Fibroblast of lung (primary cell): ENCODE measurements around the gene TNMD. TPM values are rescaled to one million over a fixed set of nuclear protein-coding genes. Genes with fewer than 3 reads are reported as not detected.
"Not testable (repeated sequence)": the region's sequence is repeated elsewhere in the genome, so short reads cannot be mapped to it uniquely, and the experiment has no call there.

Source experiments
- DNase-seq, 2 donors: peaks; one replicate each; pipeline versions ENCODE4 v3.0.0 to v3.0.0-alpha.2; 2010; ENCODE audit warnings: low read depth in 2 of 2
- H2AFZ ChIP-seq: 2 replicates; pipeline ENCODE4 v1.5.1; 2012; ENCODE audit warnings: low read length, control low read depth, inconsistent platforms
- H3K27ac ChIP-seq: 2 replicates; pipeline ENCODE4 v1.5.1; 2011; ENCODE audit warnings: low read length, control low read depth; ENCODE audit not compliant: insufficient read depth
- H3K27me3 ChIP-seq: 2 replicates; pipeline ENCODE4 v1.5.1; 2011; ENCODE audit warnings: mild to moderate bottlenecking, low read length; ENCODE audit not compliant: control insufficient read depth, insufficient read depth
- H3K36me3 ChIP-seq: 2 replicates; pipeline ENCODE4 v1.5.1; 2011; ENCODE audit warnings: low read length; ENCODE audit not compliant: control insufficient read depth, insufficient read depth
- H3K4me1 ChIP-seq: 2 replicates; pipeline ENCODE4 v1.5.1; 2011; ENCODE audit warnings: low read length; ENCODE audit not compliant: control insufficient read depth, insufficient read depth; ENCODE audit errors: extremely low read depth
- H3K4me2 ChIP-seq: 2 replicates; pipeline ENCODE4 v1.5.1; 2011; ENCODE audit warnings: low read length, control low read depth; ENCODE audit not compliant: insufficient read depth; ENCODE audit errors: extremely low read depth
- H3K4me3 ChIP-seq, 4 experiments: fragments of 200-600 bp in 1 of 4; sonication (generic) in 1 of 4; replicated peaks in 1 of 4; 2 replicates each; pipeline ENCODE4 v1.5.1; 2011 to 2016; ENCODE audit warnings: low read length in 4 of 4, low read depth in 3 of 4, mild to moderate bottlenecking in 3 of 4, control low read depth in 2 of 4, inconsistent platforms in 1 of 4, mixed read lengths in 1 of 4; ENCODE audit not compliant: insufficient read depth in 1 of 4; ENCODE audit errors: control extremely low read depth in 1 of 4
- H3K79me2 ChIP-seq: 2 replicates; pipeline ENCODE4 v1.5.1; 2012; ENCODE audit warnings: mild to moderate bottlenecking, low read length, inconsistent platforms; ENCODE audit not compliant: control insufficient read depth, insufficient read depth
- H3K9ac ChIP-seq: 2 replicates; pipeline ENCODE4 v1.5.1; 2011; ENCODE audit warnings: mild to moderate bottlenecking, low read length, control low read depth; ENCODE audit not compliant: insufficient read depth
- H3K9me3 ChIP-seq: 2 replicates; pipeline ENCODE4 v1.5.1; 2012; ENCODE audit warnings: low read depth, low read length; ENCODE audit not compliant: control insufficient read depth, insufficient read depth
- H4K20me1 ChIP-seq: 2 replicates; pipeline ENCODE4 v1.5.1; 2011; ENCODE audit warnings: low read length; ENCODE audit not compliant: control insufficient read depth, insufficient read depth; ENCODE audit errors: extremely low read depth
- EZH2 ChIP-seq: IDR thresholded peaks from 2 replicates; pipeline ENCODE4 v1.5.1; 2012; ENCODE audit warnings: low read length, control low read depth, mild to moderate bottlenecking; ENCODE audit errors: missing control alignments
- polyA minus RNA-seq: library from RNA; depleted of rRNA, polyadenylated mRNA; stranded (reverse); fragments of >200 nt; gene quantifications from 2 replicates; pipeline ENCODE4 v1.2.3, GENCODE V29; 2011; ENCODE audit warnings: low replicate concordance
- polyA plus RNA-seq, 2 donors: library from polyadenylated mRNA; depleted of rRNA in 1 of 2; stranded (reverse) in 1 of 2; unstranded in 1 of 2; fragments of >200 nt; gene quantifications; 2 replicates each; pipeline ENCODE4 v1.2.1, GENCODE V29; 2011 to 2012; ENCODE audit warnings: missing spikeins in 1 of 2
- total RNA-seq: library from RNA; depleted of rRNA; stranded (reverse); fragments of >200 nt; gene quantifications from 2 replicates; pipeline ENCODE4 v1.2.1, GENCODE V29; 2014
- TF ChIP-seq, protein P1 (sequence below), 2 donors: IDR thresholded peaks in 1 of 2; conservative IDR thresholded peaks in 1 of 2; 1 replicate in 1 of 2; 2 replicates in 1 of 2; pipeline ENCODE4 v1.5.1; 2011 to 2012; ENCODE audit warnings: low read length in 2 of 2, control low read depth in 1 of 2, inconsistent platforms in 1 of 2, low read depth in 1 of 2, mild to moderate bottlenecking in 1 of 2

TNMD gene
- not detected in 2 replicates for total RNA-seq
- not detected in 2 replicates for polyA plus RNA-seq
- polyA plus RNA-seq (2012), result not detected in 2 replicates
- not detected in 2 replicates for polyA minus RNA-seq

- Histone ChIP-seq H3K4me2 (no peak within 1 kb of the TSS), H4K20me1 (no peaks in the 10 kb centered on the region), H3K27ac (no peak within 1 kb of the TSS), H3K4me3 (no peak within 1 kb of the TSS), H3K79me2 (no peaks in the 10 kb centered on the region), H3K9me3 (no peaks in the 10 kb centered on the region), H3K9ac (no peak within 1 kb of the TSS), H3K27me3 (no peaks in the 10 kb centered on the region), H3K36me3 (no peaks in the 10 kb centered on the region), H3K4me1 (no peaks in the 10 kb centered on the region), H2AFZ (no peak within 1 kb of the TSS)
- TF ChIP-seq EZH2, result no peak
- TF ChIP-seq, protein P1, sequence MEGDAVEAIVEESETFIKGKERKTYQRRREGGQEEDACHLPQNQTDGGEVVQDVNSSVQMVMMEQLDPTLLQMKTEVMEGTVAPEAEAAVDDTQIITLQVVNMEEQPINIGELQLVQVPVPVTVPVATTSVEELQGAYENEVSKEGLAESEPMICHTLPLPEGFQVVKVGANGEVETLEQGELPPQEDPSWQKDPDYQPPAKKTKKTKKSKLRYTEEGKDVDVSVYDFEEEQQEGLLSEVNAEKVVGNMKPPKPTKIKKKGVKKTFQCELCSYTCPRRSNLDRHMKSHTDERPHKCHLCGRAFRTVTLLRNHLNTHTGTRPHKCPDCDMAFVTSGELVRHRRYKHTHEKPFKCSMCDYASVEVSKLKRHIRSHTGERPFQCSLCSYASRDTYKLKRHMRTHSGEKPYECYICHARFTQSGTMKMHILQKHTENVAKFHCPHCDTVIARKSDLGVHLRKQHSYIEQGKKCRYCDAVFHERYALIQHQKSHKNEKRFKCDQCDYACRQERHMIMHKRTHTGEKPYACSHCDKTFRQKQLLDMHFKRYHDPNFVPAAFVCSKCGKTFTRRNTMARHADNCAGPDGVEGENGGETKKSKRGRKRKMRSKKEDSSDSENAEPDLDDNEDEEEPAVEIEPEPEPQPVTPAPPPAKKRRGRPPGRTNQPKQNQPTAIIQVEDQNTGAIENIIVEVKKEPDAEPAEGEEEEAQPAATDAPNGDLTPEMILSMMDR (conservative IDR thresholded peaks at IDR 0.05 in 1 of 2, IDR thresholded peaks at IDR 0.05 in 1 of 2; ENCODE audit: low read depth in 1 of 2, low read length in 2 of 2), result no peak
- no peak for DNase-seq
Measured at GRCh38 chrX:100584611-100585010, at the start of gene TNMD. TNMD (plus strand) TSS chrX:100584936; CDS start chrX:100585019, 83 bp downstream.

DNA sequence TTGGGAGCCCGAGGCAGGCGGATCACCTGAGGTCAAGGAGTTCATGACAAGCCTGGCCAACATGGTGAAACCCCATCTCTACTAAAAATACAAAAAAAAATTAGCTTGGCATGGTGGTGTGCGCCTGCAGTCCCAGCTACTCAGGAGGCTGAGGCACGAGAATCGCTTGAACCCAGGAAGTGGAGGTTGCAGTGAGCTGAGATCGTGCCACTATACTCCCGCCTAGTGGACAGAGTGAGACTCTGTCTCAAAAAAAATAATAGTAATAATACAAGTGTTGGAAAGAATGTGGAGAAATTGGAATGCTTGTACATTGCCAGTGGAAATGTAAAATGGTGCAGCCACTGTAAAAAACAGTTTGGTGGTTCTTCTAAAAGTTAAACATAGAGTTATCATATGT is 19.2 kb upstream of the TNMD start:
- not testable (repeated sequence) for H3K9me3 ChIP-seq, H3K4me2 ChIP-seq, H3K4me3 ChIP-seq, H3K9ac ChIP-seq, H4K20me1 ChIP-seq, H3K27ac ChIP-seq, H3K4me1 ChIP-seq, H2AFZ ChIP-seq, H3K79me2 ChIP-seq, H3K27me3 ChIP-seq, DNase-seq, H3K36me3 ChIP-seq

DNA sequence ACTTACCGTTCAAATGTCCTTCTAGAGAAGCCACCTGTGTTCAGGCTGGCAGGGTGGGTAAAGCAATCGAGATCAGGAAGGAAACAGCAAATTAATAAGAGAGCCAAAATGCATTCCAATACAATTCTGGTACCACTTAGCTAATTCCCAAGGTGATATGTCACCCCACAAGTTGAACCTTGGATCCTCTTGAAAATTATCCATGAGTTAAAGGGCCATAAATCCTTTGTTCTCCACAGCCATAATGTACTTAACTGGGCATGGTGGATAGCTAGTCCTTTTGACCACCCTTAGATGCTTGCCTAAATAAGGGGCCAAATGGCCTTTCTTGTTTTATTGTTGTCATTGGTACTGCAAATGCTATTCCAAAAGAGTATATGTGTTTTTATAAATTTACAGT is 2.0 kb downstream of the TNMD start:
- H2AFZ ChIP-seq, result no peak overlapping the region
- no peak overlapping the region for H3K4me2 ChIP-seq
- no peak overlapping the region for H3K4me3 ChIP-seq
- no peaks in the 10 kb centered on the region for H4K20me1 ChIP-seq
- H3K79me2 ChIP-seq, result no peaks in the 10 kb centered on the region
- no peak overlapping the region for H3K9ac ChIP-seq
- no peaks in the 10 kb centered on the region for H3K27me3 ChIP-seq
- H3K27ac ChIP-seq, result no peak overlapping the region
- no peaks in the 10 kb centered on the region for H3K9me3 ChIP-seq
- H3K4me1 ChIP-seq, result no peaks in the 10 kb centered on the region
- DNase-seq, result no peak
- TF ChIP-seq, protein P1 (conservative IDR thresholded peaks at IDR 0.05 in 1 of 2, IDR thresholded peaks at IDR 0.05 in 1 of 2; ENCODE audit: low read depth in 1 of 2, low read length in 2 of 2), result no peak
- no peak for TF ChIP-seq EZH2
- no peaks in the 10 kb centered on the region for H3K36me3 ChIP-seq
